HepG2 (cell line): Measurements from ENCODE around the gene DNMBP.

Experiments used
- ARNTL ChIP-seq: sonication (generic); formaldehyde crosslinking; IDR thresholded peaks from 2 replicates; pipeline ENCODE4 v1.4.0; 2020; ENCODE audit warnings: mild to moderate bottlenecking, missing genetic modification reagents
- RELA ChIP-seq: sonication (generic); formaldehyde crosslinking; IDR thresholded peaks from 2 replicates; pipeline ENCODE4 v1.4.0; 2020; ENCODE audit warnings: missing genetic modification reagents
- SMC3 ChIP-seq: IDR thresholded peaks from 2 replicates; pipeline ENCODE4 v1.6.1; 2011; ENCODE audit warnings: low read length, improper control_type of control experiment
- ZNF737 ChIP-seq: sonication (generic); formaldehyde crosslinking; IDR thresholded peaks from 2 replicates; pipeline ENCODE4 v1.5.0; 2020; ENCODE audit warnings: missing genetic modification reagents, mild to moderate bottlenecking, borderline replicate concordance
- TF ChIP-seq, protein P1 (sequence below): sonication (generic); formaldehyde crosslinking; conservative IDR thresholded peaks from 2 replicates; pipeline ENCODE4 v1.4.0; 2020; ENCODE audit warnings: missing genetic modification reagents
- TF ChIP-seq, protein P2 (sequence below): sonication (generic); formaldehyde crosslinking; IDR thresholded peaks from 2 replicates; pipeline ENCODE4 v1.9.0; 2021; ENCODE audit warnings: missing genetic modification reagents, mild to moderate bottlenecking, borderline replicate concordance
- TF ChIP-seq, protein P3 (sequence below): sonication (generic); formaldehyde crosslinking; IDR thresholded peaks from 2 replicates; pipeline ENCODE4 v1.5.0; 2020; ENCODE audit warnings: mild to moderate bottlenecking, missing genetic modification reagents, moderate library complexity
- TF ChIP-seq, protein P4 (sequence below): sonication (generic); formaldehyde crosslinking; IDR thresholded peaks from 2 replicates; pipeline ENCODE4 v1.4.0; 2020; ENCODE audit warnings: mild to moderate bottlenecking, missing genetic modification reagents
- TF ChIP-seq, protein P5 (sequence below): sonication (generic); formaldehyde crosslinking; IDR thresholded peaks from 2 replicates; pipeline ENCODE4 v1.5.1; 2020; ENCODE audit warnings: missing genetic modification reagents, mild to moderate bottlenecking, borderline replicate concordance
- TF ChIP-seq, protein P6 (sequence below): IDR thresholded peaks from 2 replicates; pipeline ENCODE4 v1.6.1; 2016; ENCODE audit warnings: low read depth, borderline replicate concordance
- TF ChIP-seq, protein P7 (sequence below): sonication (generic); formaldehyde crosslinking; IDR thresholded peaks from 2 replicates; pipeline ENCODE4 v1.8.0; 2022; ENCODE audit warnings: missing genetic modification reagents, low read depth, mild to moderate bottlenecking, borderline replicate concordance

DNA sequence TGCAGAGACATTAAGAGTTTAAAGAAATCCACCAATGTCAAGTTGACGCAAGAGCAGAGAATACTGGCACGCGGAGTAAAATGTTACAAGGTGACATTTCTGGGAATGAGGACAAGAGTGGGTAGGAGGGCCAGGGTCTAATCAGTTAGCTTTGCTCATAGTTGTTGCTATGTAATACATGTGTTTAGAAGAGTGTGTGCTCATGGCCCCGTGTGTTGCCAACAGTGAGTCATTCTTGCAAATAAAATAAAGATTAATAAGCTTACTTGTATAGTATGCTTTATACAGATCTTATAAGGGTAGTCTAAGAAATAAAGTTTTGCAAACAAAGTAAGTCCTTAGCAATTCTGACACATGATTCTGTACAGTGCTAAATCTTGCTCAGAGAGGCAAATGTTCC is 64.5 kb downstream of the DNMBP start:
- TF ChIP-seq, protein P1, sequence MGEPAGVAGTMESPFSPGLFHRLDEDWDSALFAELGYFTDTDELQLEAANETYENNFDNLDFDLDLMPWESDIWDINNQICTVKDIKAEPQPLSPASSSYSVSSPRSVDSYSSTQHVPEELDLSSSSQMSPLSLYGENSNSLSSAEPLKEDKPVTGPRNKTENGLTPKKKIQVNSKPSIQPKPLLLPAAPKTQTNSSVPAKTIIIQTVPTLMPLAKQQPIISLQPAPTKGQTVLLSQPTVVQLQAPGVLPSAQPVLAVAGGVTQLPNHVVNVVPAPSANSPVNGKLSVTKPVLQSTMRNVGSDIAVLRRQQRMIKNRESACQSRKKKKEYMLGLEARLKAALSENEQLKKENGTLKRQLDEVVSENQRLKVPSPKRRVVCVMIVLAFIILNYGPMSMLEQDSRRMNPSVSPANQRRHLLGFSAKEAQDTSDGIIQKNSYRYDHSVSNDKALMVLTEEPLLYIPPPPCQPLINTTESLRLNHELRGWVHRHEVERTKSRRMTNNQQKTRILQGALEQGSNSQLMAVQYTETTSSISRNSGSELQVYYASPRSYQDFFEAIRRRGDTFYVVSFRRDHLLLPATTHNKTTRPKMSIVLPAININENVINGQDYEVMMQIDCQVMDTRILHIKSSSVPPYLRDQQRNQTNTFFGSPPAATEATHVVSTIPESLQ (CRISPR knock-in tag) = no peak
- TF ChIP-seq, protein P2, sequence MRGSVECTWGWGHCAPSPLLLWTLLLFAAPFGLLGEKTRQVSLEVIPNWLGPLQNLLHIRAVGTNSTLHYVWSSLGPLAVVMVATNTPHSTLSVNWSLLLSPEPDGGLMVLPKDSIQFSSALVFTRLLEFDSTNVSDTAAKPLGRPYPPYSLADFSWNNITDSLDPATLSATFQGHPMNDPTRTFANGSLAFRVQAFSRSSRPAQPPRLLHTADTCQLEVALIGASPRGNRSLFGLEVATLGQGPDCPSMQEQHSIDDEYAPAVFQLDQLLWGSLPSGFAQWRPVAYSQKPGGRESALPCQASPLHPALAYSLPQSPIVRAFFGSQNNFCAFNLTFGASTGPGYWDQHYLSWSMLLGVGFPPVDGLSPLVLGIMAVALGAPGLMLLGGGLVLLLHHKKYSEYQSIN = no peak
- TF ChIP-seq, protein P3, sequence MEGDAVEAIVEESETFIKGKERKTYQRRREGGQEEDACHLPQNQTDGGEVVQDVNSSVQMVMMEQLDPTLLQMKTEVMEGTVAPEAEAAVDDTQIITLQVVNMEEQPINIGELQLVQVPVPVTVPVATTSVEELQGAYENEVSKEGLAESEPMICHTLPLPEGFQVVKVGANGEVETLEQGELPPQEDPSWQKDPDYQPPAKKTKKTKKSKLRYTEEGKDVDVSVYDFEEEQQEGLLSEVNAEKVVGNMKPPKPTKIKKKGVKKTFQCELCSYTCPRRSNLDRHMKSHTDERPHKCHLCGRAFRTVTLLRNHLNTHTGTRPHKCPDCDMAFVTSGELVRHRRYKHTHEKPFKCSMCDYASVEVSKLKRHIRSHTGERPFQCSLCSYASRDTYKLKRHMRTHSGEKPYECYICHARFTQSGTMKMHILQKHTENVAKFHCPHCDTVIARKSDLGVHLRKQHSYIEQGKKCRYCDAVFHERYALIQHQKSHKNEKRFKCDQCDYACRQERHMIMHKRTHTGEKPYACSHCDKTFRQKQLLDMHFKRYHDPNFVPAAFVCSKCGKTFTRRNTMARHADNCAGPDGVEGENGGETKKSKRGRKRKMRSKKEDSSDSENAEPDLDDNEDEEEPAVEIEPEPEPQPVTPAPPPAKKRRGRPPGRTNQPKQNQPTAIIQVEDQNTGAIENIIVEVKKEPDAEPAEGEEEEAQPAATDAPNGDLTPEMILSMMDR (CRISPR knock-in tag) = no peak
- no peak for TF ChIP-seq ARNTL
- TF ChIP-seq, protein P4, sequence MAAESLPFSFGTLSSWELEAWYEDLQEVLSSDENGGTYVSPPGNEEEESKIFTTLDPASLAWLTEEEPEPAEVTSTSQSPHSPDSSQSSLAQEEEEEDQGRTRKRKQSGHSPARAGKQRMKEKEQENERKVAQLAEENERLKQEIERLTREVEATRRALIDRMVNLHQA (CRISPR knock-in tag) = no peak
- TF ChIP-seq SMC3 = no peak
- no peak for TF ChIP-seq RELA (CRISPR knock-in tag)
- TF ChIP-seq, protein P5, sequence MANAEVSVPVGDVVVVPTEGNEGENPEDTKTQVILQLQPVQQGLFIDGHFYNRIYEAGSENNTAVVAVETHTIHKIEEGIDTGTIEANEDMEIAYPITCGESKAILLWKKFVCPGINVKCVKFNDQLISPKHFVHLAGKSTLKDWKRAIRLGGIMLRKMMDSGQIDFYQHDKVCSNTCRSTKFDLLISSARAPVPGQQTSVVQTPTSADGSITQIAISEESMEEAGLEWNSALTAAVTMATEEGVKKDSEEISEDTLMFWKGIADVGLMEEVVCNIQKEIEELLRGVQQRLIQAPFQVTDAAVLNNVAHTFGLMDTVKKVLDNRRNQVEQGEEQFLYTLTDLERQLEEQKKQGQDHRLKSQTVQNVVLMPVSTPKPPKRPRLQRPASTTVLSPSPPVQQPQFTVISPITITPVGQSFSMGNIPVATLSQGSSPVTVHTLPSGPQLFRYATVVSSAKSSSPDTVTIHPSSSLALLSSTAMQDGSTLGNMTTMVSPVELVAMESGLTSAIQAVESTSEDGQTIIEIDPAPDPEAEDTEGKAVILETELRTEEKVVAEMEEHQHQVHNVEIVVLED = no peak
- TF ChIP-seq, protein P6, sequence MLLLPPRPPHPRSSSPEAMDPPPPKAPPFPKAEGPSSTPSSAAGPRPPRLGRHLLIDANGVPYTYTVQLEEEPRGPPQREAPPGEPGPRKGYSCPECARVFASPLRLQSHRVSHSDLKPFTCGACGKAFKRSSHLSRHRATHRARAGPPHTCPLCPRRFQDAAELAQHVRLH (CRISPR knock-in tag) = no peak
- no peak for TF ChIP-seq ZNF737 (CRISPR knock-in tag)
- TF ChIP-seq, protein P7, sequence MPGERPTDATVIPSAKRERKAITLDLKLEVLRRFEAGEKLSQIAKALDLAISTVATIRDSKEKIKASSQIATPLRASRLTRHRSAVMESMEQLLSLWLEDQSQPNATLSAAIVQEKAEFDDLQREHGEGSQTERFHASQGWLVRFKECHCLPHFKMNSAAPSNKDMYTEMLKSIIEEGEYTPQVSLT = no peak
